Stimulated activated CD8-positive, alpha-beta memory T cell treated with anti-CD3 and anti-CD28 coated beads, Interleukin-15, amount 100 ng/mL, for 1 hour (primary cell): ENCODE data around the gene GRK6.
A peak's percentile ranks its signal among the peaks of the same experiment; 100 is the strongest.

Source experiments
- DNase-seq: peaks from one replicate; pipeline ENCODE4 v3.0.0-alpha.2; 2020; ENCODE audit warnings: low read depth

The GRK6 gene

DNA sequence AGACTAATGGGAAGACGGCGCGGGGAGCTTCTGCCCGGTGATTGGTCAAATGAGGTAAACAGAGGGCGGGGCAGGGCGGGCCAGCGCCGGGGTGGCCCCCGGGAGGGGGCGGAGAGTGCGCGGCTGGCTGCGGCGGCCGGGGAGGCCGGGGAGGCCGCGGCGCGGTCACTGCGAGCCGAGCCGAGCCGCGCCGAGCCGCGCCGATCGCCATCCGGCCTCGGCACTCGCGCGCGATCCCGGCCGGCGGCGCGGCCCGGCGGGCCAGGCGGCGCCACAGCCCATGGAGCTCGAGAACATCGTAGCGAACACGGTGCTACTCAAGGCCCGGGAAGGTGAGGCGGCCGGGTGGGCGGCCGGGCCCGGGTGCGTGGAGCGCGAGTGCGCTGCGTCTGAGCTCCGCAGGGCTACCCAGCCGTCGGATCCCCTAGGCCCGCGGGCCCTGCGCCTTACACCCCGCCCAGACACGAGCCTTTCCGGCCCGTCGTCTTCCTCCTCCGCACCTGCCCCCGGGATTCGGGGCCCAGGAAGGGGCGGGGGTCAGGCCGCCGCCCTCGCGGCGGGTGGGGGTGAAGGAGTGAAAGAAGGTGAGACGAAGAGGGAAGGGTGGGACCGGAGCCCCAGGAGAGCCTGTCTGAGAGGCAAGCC is at the start of gene GRK6:
TSS of gene GRK6 (plus strand) at position 111 of the 645 bp plus-strand sequence. CDS start at position 281, 170 bp downstream.
- DNase-seq = no peak

DNA sequence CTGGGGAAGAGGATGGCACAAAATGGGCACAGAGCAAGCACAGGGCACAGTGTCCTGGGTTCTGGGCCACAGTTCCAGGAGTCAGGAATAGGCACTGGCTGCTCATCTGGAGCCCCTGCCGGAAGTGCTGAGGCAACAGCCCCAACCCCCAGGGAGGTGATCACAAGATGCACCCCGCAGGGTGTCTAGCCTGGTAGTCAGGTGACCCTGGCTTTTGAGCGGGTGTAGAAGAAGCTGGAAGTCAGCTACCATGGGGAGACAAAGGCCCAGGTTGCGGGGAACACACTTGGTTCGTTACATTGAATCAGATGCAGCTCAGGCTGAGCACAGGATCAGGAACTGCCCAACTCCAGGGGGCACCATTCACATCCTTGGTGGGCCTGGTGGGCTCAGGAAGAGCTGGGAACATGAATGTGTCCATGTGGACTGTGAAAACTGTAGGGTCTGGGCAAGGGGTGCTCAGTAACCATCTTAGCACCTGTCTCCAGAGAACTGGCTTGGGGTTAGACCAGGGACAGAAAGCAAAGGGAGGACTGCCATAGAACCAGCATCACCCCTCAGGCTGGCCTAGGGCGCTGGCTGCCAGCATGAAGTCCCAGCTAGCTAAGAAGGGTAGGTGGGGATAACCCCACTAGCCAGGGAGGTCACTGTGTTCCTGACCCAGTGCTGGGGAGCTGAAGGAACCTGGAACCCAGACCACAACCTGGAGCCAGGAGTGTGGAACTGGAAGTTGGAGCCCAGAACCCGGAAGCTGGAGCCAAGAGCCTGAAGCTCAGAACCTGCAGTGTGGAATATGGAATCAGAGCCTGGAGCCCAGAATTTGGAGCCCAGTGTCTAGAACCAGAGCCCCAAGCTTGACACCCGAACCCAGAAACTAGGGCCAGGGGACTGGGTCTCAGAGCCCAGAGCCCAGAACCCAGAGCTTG is 48.4 kb upstream of the GRK6 start:
- DNase-seq = no peak

DNA sequence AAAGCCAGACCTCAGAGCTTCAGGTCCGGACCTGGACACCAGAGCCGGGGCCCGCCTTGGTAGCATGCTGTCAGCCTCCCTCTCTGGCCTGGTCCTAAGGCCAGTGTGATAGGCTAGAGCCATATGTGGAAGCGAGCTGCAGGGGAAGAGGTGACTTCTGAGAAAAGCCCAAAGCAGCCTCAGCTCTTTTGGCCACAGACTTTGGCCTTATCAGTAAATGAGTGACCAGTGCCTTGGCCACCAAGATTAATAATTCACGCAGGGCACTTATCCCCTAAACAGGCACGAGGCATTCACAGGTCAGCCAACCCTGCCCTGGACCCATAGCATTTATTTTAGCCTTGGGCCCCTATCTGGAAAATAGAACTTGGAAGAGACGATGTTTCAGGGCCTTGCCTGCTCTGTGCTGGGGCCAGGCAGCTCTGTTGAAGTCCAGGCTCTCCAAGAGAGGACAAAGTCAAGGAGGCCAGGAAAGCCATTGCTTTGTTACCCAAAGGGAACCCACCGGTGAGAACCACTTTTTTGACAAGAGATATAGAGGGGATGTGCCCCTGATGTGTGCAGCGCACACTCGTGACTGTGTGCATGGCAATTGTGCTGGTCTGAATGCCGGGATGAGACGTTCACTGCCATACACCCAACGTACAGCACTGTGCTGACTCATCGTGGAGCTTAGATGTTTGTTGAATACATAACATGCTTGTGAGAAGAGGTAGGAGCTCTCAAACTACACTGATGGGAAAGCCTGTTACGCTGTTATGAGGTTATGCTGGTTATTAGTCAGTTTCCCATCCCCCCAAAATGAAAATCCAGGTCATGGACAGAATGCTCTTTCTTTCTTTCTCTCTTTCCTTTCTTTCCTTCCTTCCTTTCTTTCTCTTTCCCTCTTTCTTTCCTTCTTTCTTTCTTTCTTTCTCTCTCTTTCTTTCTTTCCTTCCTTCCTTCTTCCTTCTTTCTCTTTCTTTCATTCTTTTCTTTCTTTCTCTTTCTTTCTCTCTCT is 47.3 kb upstream of the GRK6 start:
- no peak for DNase-seq

DNA sequence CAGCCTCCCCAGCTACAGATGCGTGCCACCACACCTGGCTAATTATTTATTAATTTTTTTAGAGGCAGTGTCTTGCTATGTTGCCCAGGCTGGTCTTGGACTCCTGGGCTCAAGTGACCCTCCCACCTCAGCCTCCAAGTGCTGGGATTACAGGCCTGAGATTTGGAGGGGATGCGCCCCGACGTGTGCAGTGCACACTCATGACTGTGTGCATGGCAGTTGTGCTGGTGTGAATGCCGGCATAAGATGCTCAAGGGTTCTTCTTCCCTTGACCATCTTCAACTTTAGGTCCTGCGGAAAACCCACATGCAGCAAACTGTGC is 45.7 kb upstream of the GRK6 start:
- DNase-seq = no peak

DNA sequence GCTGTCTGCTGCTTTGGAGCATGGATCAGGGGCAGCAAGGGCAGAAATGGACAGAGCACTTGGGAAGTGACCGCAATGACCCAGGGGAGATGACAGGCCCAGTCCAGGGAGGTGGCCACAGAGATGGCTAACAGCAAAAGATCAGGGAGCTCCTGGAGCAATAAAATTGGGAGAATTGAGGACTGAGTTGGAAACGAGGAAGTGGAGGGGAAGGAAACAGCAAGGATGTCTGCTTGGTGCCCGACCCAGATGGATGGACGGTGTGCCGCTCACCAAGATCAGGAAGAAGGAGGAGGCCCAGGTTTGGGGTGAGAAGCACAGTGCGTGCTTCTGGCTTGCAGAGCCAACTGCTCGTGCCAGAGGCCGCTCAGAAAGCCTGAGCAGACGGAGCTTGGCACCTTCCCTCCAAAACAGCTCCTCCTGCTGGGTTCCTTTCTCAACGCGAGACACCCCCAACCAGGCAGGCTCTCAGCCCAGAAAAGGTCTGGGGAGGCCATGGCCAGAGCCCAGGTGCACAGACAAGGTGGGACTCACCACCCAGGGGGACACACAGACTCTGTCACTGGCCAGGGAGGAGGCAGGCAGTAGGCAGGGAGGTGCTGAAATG is 44.0 kb upstream of the GRK6 start:
- no peak for DNase-seq

DNA sequence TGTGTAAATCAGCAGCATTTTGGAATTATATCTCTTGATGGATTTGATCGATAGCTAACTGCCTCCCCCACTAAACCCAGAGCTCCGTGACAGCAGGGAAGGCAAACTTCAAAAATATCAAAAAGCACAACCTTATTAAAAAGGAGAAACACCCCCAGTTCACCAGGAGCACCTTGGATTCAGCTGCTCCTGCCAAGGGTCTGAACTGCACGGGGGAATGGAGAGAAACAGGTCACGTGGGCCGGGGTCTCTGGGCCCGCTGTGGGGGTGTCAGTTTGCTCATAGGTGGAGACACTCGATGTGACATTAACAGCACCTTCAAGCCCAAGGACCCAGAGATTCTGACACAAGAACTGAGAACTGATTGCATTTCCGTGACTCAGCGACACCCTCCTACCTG is 43.3 kb upstream of the GRK6 start:
- no peak for DNase-seq

DNA sequence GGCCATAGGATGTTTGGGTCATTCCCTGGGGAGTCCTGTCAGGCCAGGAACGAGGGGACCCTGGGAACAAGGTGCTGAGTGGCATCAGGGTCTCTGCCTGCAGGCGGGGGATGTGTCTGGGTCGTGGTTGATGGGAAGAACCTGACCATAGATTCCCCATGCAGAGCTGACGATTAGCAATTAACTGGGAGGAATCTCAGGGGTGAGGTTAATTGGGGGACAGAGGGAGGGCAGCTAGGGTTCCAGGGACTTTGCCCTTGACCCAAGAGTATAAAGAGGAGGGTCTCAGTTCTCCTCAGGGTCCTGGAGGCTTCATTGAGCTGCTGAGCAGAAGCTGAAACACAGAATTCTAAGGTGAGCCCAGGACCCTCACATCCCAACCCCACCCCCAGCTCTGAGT is 42.3 kb upstream of the GRK6 start, which contains the start of gene SLC34A1:
TSS of gene SLC34A1 (plus strand) at position 301 of the 400 bp plus-strand sequence. CDS start 1,308 bp downstream, outside the sequence.
- no peak for DNase-seq

DNA sequence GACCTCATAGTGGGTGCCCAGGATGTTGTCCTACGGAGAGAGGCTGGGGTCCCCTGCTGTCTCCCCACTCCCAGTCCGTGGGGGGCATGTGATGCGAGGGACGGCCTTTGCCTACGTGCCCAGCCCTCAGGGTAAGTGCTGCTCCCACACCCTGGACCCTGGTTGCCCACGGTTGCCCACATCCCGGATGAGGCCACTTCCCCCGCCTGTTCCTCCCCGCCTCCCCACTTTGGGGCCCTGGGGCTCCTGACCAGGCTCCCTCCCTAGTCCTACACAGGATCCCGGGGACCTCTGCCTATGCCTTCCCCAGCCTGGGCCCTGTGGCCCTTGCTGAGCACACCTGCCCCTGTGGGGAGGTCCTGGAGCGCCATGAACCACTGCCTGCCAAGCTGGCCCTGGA is 40.8 kb upstream of the GRK6 start:
- DNase-seq = no peak

DNA sequence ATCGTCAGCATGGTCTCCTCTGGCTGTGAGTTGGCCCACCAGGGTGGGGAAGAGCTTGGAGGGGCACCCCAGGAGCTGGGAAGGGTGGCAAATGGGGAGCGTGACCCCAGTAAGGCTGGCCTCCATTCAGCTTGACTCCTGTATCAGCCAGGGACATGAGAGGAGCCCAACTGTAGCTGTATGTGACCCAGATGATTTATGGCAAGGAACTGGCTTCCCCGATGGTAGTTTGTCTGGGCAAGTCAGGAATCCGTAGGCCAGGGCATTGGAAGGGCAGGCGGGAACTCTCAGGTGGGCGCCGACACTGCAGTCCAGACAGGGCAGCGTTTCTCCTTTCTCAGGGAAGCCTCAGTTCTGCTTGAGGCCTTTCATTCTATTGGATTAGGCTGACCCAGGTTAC is 39.9 kb upstream of the GRK6 start:
- no peak for DNase-seq

DNA sequence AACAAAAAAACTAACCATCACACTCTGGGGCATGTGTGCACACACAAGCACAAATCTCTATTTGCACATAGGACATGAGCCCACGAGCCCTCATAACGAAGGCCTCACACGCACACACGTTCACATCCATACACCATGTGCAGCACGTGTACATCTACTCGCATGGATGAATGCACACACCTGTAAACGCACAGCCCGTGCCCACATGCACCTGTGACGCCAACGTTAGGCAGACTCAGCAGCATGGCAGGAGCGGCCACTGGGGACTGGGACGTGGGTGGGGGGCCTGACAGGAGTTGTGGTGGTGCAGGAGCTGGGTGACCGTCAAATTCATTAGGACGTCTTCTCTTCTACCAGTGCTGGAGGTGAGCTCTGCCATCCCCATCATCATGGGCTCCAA is 39.1 kb upstream of the GRK6 start:
- DNase-seq = no peak

DNA sequence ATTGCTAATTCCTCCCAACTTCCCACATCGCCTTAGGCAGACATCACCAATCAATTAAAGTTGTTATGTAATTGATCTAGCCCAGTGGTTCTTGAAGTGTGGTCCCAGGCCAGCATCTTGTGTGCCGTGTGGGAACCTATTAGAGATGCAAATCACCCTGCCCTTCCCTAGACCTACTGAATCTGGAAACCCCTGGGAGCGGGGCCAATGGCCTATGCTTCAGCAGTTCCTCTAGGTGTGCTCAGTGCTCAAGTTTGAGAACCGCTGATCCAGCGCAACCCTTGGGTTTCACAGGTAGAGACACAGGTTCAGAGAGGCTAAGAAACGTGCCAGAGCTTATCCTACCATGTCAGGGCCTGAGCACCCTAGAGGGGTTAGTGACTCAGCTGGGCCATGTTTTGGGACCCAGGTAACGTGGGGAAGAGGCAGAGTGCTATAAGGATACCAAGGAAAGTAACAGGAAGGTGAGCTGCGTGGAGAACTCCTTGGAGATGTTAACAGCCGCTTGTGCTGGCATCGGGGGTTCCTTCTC is 37.9 kb upstream of the GRK6 start:
- no peak for DNase-seq

DNA sequence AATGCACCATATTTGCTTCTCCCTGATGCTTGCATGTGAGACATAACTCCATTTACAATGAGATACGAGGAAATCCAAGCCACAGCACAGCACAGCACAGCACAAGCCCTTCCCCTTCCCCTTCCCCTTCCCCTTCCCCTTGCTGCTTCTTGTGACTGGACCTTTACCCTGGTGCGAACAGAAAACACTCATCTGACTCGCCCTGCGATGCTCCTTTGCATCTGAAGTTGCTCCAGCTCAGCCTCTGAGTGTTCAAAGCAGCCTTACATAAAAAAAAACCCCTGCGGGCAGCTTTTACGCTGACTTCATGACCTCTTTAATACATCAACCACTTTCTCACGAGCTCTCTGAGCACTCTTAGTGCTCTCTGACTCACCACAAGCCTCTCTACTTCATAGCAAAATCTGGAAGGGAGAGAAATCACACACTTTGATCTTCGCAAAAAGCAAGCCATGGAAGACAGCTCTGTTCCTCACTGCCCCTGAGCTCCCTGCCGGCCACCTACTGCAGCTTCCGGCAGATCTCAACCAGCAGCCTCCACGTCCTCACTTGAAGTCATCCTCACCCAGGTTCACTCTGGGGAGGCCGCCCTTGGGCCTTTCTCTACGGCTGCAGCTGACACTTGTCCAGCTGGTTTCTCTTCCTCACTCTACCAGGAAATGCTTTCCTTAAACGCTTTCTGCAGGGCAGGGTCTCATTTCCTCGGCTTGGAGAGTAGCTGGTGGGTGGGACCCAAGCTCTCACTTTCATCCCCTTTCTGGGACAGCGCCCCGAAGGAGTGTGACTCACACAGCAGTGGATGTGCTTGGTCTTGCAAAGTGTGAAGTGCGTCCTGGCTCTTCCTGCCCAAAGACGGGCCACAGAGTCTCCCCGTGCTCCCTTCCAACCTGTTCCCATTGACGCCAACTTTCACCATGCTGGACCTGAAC is 37.0 kb upstream of the GRK6 start:
- no peak for DNase-seq

DNA sequence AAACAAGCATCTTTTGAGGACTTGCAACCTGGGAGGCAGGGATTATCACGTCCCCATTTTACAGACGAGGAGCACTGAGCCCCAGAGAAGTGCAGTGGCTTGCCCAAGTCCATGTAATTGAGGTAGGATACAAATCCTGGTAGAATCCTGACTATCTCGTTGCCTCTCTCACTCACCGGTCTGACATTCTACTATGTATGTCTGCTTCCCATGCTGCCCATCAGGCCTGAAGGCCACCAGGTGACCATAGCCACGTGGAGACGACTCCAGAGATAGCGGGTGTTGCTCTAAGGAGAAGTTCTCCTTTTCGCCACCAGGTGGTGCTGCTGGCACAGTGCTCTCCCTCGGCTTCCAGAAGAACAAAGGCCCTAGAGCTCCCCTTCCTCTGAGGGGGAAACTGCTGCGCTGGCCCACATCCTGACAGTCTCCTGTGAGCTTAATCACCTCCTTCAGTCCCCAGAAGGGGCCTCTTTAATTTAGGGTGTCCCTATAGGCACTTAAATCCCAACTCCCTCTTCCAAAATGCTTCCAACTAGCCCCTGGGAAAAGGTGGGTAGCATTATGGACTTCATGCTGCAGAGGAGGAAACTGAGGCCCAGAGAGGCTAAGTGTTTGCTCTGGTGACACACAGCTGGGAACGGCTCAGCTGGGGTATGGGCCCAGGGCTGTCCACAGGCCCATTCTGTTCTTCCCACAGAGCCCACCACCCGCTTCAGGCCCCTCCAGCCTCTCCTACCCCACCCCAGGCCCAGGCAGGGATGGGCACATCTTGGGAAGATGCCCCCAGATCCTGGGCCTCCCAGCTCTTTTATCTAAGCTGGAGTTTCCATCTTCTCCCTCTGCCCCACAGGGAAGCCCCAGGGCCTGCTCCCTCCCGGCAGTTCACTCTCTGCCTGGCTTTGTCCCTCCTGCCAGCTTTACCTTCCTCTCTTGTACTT is 35.8 kb upstream of the GRK6 start:
- peak; percentile 84 for DNase-seq

DNA sequence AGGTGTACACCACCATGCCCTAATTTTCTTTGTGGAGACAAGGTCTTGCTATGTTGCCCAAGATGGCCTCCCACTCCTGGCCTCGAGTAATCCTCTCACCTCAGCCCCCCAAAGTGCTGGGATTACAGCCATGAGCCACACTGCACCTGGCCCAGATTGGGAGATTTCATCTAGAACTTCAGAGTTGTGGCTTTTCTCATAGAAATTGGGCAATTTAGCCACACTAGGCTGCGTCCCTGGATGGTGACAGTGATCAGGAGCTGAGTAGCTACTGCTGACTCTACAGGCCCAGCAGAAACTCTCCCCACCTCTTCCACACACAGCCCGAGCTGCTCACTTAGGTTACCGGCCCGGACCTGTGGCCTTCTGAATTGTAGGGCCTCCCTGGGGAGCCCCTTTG is 33.7 kb upstream of the GRK6 start:
- no peak for DNase-seq

DNA sequence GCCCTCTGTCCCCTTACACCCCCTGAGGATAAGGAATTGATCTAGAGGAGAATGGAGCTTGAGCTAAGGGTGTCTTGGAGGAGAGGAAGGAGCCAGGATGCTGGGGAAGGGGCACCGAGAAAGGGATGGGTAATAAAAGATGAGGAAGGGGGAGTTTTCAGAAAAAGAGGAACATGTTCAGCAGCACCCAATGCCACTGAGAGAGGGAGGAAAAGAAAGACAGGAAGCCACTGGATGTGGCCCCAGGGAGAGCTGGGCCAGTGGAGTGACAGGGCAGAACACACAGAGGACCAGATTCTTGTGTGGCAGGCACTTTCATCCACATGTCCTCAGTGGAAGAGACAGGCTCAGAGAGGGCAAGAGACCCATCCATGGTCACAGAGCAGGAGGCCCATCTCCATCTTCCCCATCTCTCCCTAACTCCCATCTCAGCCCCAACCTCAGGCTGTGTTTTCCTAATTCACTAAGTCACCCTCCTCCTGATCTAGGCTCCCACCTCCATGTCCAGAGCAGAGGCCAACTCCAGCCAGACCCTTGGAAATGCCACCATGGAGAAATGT is 33.2 kb upstream of the GRK6 start:
- DNase-seq = no peak

DNA sequence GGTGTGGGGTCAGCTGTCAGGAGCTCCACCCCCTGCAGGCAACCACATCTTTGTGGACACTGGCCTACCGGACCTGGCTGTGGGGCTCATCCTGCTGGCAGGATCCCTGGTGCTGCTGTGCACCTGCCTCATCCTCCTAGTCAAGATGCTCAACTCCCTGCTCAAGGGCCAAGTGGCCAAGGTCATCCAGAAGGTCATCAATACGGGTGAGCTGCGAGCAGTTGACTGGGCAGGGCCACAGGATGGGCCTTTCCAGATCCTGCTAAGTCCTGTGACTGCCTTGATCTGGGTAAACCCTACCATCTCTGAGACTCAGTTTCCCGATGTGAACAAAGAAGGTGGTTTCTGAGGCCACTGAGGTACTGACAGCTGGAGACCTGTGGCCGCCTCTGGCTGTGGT is 32.5 kb upstream of the GRK6 start:
- DNase-seq = no peak

DNA sequence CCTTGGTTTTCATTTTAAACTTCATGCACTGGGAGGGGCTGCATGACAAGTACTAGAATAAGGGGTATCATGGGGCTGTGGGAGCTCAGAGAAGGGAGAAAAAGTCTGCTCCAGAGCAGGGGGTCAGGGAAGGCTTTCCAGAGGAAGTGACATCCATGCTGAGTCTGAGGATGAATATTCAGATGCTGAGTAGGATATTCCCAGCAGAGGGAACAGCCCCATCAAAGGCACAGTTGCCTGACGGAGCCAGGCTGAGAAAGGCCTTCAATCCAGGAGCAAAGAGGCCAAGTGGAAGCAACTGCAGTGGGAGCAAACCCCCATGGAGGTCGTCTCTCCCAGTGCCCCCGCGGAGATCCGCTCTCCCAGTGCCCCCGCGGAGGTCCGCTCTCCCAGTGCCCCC is 30.4 kb upstream of the GRK6 start:
- no peak for DNase-seq

DNA sequence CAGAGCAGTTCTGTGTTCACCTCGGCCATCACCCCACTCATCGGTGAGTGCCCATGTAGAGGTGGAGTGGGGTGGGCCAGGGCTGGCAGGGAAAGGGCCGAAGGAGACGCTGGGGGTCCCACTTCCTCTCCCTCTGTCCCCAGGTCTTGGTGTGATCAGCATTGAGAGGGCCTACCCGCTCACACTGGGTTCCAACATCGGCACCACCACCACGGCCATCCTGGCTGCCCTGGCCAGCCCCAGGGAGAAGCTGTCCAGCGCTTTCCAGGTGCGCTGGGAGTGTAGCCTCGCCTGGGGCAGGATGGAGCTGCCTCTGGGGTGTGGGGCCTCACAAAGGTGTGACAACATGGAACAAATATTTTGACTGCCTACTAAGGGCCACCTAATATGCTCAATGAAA is 29.7 kb upstream of the GRK6 start:
- DNase-seq = no peak

DNA sequence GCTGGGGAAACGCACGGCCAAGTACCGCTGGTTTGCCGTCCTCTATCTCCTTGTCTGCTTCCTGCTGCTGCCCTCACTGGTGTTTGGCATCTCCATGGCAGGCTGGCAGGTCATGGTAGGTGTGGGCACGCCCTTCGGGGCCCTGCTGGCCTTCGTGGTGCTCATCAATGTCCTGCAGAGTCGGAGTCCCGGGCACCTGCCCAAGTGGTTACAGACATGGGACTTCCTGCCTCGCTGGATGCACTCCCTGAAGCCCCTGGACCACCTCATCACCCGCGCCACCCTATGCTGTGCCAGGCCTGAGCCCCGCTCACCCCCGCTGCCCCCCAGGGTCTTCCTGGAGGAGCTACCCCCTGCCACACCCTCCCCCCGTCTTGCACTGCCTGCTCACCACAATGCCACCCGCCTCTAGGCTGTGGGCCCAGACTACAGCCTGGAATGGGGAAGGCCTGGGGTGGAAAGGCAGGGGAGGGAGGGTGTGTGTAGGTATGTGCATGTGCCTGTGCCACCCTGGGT is 28.5 kb upstream of the GRK6 start:
- DNase-seq = no peak
